Right lobe of liver (tissue), 4 donors: ENCODE results near the gene ARHGEF10L.

Experiments
- CTCF ChIP-seq, 4 donors: fragments of 200-600 bp in 3 of 4; fragments of 450-650 bp in 1 of 4; IDR thresholded peaks; one replicate each; pipeline versions ENCODE4 v1.5.1 to v1.8.0; 2016 to 2022; ENCODE audit warnings: antibody characterized with exemption in 4 of 4, mild to moderate bottlenecking in 2 of 4
- POLR2A ChIP-seq: fragments of 450-650 bp; IDR thresholded peaks from one replicate; pipeline ENCODE4 v1.6.1; 2017; ENCODE audit warnings: antibody characterized with exemption, mild to moderate bottlenecking
- donor health status: DM: no; HTN: no; CAD: no.
- donor health status: DM: no; HTN: no; CAD: no.
- donor health status: DM: no; HTN: yes; CAD: no.

DNA sequence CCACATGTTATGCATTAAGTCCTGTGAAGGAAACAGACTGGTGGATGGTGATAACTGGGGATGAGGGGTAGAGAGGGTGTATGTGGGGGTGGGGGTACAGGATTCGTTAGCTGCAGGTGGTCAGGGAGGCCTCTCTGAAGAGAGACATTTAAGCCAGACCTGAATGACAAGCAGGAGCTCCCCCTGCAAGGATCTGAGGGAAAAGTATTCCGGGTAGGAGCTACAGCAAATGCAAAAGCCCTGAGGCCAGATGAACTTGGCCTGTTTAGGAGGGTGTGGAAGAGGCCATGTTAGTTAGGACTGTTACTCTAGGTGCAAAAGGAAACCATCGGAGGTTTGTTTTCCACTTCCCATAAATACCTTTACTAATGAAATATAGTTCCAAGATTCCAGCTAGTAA lies 9.9 kb downstream of the ARHGEF10L start:
- TF ChIP-seq CTCF (IDR thresholded peaks at IDR 0.05) (no peak), POLR2A (no peak)
